GM21447 (cell line): ENCODE measurements around the gene WHAMM.
"Not testable (repeated sequence)": the region's sequence is repeated elsewhere in the genome, so short reads cannot be mapped to it uniquely, and the experiment has no call there.

Experiments
- ATAC-seq: cut with Tn5 transposase; IDR thresholded peaks from one replicate; pipeline ENCODE4 v1.9.1; 2021; ENCODE audit not compliant: unreplicated experiment

The WHAMM gene, protein sequence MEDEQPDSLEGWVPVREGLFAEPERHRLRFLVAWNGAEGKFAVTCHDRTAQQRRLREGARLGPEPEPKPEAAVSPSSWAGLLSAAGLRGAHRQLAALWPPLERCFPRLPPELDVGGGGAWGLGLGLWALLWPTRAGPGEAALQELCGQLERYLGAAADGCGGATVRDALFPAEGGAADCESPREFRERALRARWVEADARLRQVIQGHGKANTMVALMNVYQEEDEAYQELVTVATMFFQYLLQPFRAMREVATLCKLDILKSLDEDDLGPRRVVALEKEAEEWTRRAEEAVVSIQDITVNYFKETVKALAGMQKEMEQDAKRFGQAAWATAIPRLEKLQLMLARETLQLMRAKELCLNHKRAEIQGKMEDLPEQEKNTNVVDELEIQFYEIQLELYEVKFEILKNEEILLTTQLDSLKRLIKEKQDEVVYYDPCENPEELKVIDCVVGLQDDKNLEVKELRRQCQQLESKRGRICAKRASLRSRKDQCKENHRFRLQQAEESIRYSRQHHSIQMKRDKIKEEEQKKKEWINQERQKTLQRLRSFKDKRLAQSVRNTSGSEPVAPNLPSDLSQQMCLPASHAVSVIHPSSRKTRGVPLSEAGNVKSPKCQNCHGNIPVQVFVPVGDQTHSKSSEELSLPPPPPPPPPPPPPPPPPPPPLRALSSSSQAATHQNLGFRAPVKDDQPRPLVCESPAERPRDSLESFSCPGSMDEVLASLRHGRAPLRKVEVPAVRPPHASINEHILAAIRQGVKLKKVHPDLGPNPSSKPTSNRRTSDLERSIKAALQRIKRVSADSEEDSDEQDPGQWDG

DNA sequence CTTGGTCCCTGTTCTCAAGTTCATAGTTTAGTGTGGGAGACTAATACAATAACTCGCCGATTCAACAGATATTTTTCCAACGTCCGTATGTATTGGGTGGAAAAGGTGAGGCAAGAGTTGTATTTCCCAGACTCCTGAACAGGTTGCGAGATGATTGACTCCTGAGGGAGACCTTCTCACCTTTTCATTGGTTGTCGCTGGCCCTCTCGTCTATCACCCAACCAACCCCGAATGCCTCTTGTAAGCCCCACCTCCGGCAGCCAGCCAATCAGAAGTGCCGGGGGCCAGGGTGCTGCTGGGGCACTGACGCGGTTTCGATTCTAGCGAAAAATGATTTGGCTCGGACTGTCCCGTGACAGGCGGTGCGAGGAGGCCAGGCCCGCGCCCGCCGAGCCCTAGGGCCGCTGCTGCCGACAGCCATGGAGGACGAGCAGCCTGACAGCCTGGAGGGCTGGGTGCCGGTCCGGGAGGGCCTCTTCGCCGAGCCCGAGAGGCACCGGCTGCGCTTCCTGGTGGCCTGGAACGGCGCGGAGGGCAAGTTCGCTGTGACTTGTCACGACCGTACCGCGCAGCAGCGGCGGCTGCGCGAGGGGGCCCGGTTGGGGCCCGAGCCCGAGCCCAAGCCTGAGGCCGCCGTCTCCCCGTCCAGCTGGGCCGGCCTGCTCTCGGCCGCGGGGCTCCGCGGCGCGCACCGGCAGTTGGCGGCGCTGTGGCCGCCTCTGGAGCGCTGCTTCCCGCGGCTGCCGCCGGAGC, at the start of gene WHAMM:
Gene WHAMM (plus strand): TSS at position 321 of the 753 bp plus-strand sequence. CDS start 99 bp downstream, at position 420.
- peak; percentile 79 for ATAC-seq

DNA sequence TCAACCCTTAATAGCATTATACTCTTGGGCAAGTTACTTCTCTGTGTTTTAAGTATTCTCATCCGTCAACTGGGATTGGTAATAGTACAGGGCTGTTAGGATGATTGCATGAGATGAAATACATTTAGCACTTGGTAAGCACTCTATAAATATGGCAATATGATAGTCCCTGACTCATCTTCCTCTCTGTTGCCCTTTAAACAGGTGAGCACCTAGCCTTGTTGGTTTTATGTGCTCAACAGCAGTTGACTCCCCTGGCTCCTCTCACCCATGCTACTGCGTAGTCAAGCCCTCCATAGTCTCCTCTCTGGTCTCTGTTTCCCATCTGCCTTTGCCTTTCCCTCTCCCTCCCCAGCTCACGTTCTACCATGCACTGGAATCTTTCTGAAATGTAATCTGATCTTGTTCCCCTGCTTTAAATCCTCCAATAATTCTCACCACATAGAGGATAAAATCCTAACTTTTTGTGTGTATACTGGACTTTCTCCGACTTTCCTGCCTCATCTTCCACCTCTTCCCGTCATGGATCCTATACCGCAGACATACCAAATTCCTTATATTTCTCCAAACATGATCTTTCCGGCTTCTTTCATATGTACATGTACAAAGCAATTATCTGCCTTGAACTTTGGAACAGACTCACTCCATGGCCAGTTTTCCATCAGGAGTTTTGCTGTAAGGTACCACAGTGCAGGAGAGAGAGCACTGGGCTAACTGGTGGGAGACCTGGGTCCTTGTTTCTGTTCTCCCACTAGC, 45.9 kb upstream of the WHAMM start:
- ATAC-seq = no peak

DNA sequence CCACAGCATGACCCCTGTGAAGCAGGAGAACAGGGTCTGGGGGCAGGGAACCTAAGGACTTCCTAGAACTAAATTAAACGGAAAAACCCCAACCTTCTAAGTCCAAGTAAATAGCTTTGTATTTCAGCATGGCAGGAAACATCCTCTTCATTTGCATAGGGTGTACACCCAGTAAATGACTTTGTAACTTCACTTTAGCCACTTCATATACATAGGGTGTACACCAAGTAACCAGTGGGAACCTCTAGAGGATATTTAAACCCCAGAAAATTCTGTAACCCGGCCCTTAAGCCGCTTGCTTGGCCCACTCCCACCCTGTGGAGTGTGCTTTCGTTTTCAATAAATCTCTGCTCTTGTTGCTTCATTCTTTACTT, 45.3 kb upstream of the WHAMM start:
- ATAC-seq = no peak

DNA sequence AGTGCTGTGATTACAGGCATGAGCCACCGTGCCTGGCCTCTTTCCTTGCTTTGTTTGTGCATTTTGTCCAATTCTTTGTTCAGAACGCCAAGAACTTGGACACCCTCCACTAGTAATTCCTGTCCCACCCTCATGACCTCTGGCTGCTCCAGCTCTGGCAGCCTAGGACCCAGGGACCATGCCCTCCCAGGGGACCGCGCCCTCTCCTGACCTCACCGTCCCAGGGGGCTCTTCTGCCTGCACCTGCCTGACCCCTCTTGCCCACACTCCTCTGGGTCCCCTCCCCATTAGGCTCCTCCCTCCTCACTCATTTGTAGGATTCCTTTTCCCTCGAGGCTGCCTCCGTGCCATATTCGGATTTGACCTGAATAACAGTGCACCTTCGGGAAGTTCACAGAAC, 44.7 kb upstream of the WHAMM start:
- no peak for ATAC-seq

DNA sequence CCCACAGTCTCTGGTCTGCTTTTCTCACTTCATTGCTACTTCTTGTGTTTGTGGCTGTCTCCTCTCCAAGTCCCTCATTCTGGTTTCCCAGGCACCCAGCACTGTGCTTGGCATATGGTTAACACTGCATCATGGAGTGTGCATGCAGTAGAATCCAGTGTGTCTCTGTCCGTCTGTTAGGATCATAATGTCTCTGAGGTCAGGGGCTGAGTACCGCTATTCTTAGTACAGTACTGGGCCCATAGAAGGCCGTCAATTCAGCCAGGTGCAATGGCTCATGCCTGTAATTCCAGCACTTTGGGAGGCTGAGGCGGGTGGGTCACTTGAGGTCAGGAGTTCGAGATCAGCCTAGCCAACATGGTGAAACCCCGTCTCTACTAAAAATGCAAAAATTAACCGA, 43.2 kb upstream of the WHAMM start:
- not testable (repeated sequence) for ATAC-seq

DNA sequence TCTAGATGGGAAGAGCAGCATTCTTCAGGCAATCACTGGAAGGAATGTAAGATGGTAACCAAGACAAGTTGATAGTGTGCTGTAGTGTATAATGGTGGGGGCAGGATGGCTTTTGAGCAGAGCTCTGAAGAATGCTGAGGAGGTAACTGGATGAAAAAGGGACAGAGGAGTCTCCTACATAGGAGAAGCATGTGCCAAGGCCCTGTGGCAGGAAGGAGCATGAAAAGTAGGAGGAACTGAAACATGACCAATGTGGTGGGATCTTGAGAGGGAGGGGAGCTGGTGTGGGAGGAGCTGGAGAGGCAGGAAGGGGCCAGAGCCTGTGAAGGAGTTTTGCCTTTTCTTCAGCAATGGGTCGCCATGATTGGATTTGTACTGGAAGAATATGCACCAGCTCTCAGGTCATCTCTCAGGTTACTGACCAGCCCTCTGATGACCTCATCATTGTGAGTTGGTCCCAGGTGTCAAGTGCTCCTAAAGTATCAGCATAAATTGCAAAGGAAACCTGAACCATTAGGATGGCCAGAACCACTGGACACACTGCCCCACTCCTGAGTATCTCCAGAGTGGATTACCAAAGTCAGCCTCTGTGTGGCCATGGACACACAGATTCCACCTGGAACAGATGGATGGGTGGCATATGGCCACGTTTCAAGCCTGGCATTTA, 42.1 kb upstream of the WHAMM start:
- ATAC-seq = no peak

DNA sequence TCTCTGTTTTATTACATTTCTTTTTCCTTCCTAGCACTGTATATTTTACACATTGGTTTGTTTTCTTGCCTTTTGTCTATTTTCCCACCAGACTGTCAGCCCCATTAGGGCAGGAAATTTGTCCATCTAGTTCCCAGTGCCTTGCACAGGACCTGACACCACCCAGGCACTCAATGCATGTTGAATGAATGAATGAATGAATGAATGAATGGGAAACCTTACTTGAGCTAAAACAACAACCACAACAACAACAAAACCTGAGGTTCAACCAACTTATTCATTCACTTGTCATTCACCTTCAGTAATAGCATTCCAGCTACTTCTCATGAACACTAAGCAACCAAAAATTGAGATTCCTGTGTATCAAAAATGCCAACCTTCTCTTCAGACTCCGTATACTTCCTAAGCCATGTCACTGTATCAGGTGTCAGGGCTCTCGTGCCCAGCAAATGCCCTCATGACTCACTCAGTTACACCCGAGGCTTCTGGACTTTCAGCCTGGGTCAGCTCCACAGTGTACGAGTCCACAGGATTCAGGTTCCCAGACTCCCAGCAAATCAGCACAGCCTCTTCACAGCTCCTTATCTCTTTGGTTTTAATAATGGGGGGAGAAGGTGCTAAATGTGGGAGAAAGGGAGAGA, 40.9 kb upstream of the WHAMM start:
- no peak for ATAC-seq

DNA sequence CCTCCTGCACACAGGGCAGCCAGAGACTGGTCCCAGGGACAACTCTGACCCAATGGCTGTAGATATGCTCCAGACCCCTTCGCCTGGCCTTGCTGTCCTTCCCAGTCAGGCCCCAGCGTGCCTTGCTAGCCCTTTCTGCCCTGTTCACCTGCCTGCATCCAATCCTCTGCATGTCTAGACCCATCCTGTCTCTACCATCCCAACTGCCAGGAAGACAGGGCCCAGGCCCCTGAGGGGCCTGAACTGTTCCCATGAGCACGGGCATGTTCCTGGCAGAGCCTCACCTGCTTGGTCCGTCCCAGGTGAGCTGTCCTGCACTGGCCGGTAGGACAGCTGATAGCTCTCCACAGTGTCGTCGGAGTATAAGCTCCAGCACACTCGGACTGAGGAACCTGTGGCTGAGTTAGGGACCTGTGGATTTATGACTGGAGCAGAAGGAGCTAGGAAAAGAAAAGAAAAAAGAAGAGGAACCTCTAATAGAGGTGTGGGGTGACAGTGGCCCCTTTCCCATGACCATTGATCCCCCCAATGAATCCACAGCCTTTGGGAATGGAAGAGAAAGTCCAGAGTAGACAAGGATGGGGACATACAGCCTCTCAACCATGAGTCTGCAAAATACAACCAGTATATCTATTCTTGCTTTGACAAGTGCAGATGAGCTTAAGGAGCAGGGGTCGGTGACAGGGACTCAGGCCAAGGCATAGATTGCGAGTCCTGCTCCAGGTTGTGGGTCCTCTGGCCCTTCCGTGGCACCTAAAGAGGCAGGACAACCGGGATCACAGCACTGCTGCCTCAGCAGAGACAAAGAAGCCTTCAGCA, 37.4 kb upstream of the WHAMM start:
- ATAC-seq = no peak

DNA sequence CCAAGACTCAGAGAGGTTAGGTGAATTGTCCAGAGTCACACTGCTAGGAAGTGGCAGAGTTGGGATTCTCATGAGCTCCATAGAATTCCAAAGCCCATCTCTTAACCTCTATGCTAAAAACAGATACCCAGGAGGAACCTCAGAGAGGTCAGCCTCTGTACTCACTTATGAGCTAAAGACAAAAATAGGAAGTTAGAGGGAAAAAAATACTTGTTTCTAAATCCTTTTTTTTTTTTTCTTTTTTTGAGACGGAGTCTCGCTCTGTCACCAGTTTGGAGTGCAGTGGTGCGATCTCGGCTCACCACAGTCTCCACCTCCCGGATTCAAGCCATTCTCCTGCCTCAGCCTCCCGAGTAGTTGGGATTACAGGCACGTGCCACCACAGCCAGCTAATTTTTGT, 34.9 kb upstream of the WHAMM start:
- no peak for ATAC-seq

DNA sequence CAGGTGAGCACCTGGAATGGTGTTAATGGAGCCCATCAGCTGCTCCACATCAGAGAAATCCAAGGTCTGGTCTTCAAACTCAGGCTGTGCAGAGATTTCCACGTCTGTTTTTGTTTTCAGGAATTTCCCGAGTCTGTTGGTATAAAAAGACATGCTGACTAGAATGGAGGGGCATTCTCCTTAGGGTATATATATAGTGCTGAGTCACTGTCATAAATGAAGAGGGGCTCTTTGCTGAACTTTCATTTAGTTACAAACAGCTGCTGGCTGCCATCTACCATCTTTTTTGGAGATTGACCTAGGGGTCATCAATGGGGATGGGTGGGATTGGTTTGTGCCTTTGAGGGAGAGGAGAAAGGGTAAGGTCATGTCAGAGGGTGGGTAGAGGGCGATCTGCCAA, 30.7 kb upstream of the WHAMM start:
- no peak for ATAC-seq

DNA sequence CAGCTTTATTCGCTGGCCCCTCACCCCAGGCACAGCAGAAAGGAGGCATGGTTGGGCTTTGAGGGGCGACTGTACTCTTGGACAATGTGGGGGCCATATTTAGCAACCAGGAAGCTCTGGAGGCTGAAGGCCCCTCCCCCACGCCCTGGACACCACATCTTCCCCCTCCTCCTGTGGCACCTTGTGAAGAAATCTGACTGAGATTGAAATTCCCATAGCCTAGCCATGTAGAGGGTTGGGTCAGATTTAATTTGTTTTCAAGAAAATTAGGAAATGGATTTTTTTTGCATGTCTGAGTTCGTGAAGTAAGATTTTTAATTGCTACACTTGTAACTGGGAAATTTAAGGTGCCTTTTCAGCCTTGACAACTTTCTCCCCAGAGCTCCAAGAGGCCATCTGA, 28.1 kb upstream of the WHAMM start:
- ATAC-seq = no peak

DNA sequence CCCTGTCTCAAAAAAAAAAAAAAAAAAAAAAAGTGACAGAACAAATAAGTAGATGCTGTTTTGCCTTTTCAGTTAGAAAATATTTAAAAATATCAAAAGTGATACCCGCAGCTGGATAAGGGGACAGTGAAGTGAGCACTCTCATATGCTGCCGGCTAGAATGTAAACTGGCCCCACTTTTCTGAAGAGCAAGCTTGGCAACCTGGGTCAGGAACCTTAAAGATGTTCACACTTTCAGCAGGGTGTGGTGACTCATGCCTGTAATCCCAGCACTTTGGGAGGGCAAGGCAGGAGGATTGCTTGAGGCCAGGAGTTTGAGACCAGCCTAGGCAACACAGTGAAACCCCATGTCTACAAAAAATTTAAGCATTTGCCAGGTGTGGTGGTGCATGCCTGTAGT, 20.9 kb upstream of the WHAMM start:
- no peak for ATAC-seq

DNA sequence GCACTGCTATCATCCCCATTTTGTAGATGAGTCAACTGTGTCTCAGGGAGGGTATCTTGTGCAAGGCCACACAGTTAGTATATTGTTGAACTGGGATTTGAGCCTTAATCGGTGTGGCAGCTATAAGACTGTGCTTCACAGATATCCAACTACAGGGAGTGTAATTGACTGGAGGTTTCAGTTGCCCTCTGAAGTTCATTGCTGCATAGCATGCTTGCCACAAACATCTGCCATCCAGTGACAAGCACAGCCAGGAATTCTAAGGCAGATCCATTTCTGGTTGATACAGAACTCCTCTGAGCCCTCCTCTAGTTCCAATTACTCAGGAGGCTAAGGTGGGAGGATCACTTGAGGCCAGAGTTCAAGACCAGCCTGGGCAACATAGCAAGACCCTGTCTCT, 19.9 kb upstream of the WHAMM start:
- ATAC-seq = no peak

DNA sequence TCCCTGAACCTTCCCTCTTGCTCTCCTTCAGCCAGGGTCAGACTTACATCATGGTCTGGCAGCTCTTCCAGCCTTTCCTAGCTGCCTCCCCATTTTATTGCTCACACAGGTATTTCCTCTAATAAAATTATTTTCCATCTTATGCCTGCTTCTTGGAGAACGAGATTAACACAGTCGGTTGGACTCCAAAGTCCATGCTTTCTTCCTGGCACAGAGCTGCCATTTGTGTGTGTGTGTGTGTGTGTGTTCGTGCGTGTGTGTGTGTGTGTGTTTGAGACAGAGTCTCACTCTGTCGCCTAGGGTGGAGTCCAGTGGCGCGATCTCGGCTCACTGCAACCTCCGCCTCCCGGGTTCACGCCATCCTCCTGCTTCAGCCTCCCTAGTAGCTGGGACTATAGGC, 19.1 kb upstream of the WHAMM start:
- ATAC-seq = no peak

DNA sequence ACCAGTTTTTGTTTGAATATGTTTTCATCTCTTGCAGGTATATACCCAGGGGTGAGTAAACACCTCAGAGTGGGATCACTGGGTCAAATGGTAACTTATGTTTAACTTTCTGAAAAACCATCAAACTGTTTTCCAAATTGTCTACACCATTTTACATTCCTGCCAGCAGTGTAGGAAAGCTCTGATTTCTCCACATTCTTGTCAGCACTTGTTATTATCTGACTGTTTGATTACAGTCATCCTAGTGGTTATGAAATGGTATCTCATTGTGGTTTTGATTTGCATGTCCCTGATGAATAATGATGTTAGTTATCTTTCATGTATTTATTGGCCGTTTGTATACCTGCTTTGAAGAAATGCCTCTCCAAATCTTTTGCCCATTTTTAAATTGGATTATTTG, 17.4 kb upstream of the WHAMM start:
- no peak for ATAC-seq

DNA sequence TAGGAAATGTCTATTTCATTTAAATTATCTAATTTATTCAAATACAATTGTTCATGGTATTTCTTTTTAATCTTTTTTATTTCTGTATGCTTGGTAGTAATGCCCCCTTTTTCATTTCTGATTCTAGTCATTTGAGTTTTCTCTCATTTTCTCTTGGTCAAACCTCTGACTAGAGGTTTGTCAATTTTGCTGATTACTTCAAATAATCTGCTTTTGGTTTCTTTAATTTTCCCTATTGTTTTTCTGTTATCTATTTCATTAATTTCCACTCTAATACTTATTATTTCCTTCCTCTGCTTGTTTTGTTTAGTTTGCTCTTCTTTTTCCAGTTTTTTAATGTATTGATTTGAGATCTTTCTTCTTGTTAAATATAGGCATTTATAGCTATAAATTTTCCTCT, 15.7 kb upstream of the WHAMM start:
- ATAC-seq = no peak

DNA sequence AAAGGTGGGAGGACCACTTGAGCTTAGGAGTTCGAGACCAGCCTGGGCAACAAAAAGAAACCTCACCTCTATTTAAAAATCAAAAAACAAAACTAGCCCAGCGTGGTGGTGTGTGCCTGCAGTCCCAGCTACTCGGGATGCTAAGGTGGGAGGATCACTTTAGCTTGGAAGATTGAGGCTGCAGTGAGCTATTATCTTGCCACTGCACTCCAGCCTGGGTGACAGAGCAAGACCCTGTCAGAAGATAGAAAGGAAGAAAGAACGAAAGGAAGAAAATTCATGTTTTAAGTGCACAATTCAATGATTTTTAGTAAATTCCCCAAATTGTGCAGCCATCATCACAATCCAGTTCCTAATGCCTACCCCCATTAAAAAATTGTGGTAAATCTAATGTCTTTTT, 11.3 kb upstream of the WHAMM start:
- ATAC-seq = no peak

DNA sequence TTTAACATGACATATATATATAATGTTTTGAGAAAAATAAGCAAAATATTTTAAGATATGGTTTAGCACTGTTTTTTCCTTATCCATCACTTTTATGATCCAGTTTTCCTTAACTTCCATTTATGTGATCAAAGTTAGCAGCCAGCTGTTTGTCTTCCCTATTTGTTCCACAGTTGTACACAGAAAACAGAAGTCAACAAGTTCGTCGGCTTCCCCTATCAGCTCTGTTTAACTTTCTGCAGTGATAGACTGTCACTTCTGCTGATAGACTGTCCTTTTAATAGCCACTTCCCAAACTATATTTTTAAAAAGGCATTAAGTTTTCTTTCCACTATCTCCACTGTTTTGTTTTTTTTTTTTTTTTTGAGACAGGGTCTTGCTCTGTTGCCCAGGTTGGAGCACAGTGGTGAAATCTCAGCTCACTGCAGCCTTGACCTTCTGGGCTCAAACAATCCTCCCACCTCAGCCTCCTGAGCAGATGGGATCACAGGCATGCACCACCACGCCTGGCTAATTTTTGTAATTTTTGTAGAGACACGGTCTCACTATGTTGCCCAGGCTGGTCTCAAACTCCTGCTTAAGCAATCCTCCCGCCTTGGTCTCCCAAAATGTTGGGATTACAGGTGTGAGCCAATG, 10.8 kb upstream of the WHAMM start:
- ATAC-seq = no peak
